Mucosa of descending colon (tissue), 3 donors: ENCODE results near the gene NRIP3. TPM values are rescaled to one million over a fixed set of nuclear protein-coding genes. Genes with fewer than 3 reads are reported as not detected.

Experiments used
- ATAC-seq: fragments of 200-7000 bp; cut with Tn5 transposase; one replicate; pipeline ENCODE4 v1.9.1; 2020; ENCODE audit warnings: mild to moderate bottlenecking, moderate library complexity
- DNase-seq, 3 donors: peaks; one replicate each; pipeline ENCODE4 v3.0.0-alpha.2; 2020
- H3K36me3 ChIP-seq: fragments of 200-600 bp; one replicate; pipeline ENCODE4 v1.8.0; 2021; ENCODE audit warnings: low read depth, mild to moderate bottlenecking
- H3K4me1 ChIP-seq: fragments of 200-600 bp; one replicate; pipeline ENCODE4 v1.8.0; 2021; ENCODE audit warnings: low read depth, mild to moderate bottlenecking
- H3K4me3 ChIP-seq: fragments of 200-600 bp; one replicate; pipeline ENCODE4 v1.8.0; 2021; ENCODE audit warnings: mild to moderate bottlenecking
- H3K9me3 ChIP-seq: fragments of 200-600 bp; one replicate; pipeline ENCODE4 v1.8.0; 2021; ENCODE audit warnings: mild to moderate bottlenecking
- intact Hi-C, 2 donors: fragments of 100-400 bp; cut with DNase I in 1 of 2; cut with micrococcal nuclease in 1 of 2; formaldehyde crosslinking; loops; one replicate each; pipeline versions ENCODE4 v1.11.0 to v1.11.1; 2022; cut with DNase I, micrococcal nuclease
- total RNA-seq, 3 donors: library from RNA; stranded (reverse); fragmentation: NEBNext Ultra II Directional in 2 of 3; extraction: Animal tissue kit (Norgen Biotek cat#: 25700) in 2 of 3; gene quantifications; one replicate each; pipeline versions ENCODE4 v1.2.1 to v1.2.4, GENCODE V29; 2021 to 2023
- TF ChIP-seq, protein P1 (sequence below): fragments of 200-600 bp; IDR thresholded peaks from one replicate; pipeline ENCODE4 v1.8.0; 2022; ENCODE audit warnings: antibody characterized with exemption, mild to moderate bottlenecking
- donor health status: DM: no; HTN: no; CAD: no; lungs with moderate emphysema.
- donor health status: DM: no; HTN: no; CAD: no.
- donor health status: DM: no; HTN: yes; CAD: no.

NRIP3 gene
- total RNA-seq, 3 donors from 2014 or later, result 0.20 to 1.6 (median 0.63) TPM

DNA sequence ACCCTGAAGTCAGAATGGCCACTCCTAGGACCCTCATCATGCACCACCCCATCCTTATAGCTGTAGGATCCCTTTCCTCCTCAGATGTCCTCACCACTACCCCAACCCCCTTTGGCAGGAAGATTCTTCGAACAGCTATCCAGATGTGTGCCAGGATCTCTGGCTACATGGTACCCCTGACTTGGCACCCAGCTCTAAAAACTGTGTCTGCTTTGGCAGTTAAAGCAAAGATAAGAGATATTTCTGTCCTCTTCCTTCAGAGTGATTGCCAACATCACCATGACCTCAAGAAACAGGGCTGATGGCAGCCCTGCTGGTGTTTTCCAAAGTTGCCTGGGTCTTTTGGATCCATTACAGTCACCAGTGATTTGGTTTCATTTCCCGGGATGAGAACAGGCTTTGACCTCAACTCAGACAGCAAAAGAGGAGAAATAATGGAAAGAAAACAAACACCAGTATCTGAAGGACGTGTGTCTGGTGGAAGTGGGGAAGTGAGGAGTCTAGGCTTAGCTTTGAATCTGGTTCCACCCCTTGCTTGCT, 4.3 kb upstream of the NRIP3 start:
- TF ChIP-seq, protein P1, sequence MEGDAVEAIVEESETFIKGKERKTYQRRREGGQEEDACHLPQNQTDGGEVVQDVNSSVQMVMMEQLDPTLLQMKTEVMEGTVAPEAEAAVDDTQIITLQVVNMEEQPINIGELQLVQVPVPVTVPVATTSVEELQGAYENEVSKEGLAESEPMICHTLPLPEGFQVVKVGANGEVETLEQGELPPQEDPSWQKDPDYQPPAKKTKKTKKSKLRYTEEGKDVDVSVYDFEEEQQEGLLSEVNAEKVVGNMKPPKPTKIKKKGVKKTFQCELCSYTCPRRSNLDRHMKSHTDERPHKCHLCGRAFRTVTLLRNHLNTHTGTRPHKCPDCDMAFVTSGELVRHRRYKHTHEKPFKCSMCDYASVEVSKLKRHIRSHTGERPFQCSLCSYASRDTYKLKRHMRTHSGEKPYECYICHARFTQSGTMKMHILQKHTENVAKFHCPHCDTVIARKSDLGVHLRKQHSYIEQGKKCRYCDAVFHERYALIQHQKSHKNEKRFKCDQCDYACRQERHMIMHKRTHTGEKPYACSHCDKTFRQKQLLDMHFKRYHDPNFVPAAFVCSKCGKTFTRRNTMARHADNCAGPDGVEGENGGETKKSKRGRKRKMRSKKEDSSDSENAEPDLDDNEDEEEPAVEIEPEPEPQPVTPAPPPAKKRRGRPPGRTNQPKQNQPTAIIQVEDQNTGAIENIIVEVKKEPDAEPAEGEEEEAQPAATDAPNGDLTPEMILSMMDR, result no peak
- peaks cover 10% of the 10 kb centered on the region for H3K4me1 ChIP-seq
- H3K36me3 ChIP-seq, result no peaks in the 10 kb centered on the region
- intact Hi-C loops, result no loop called here
- DNase-seq (no peak), ATAC-seq (no peak)
- H3K4me3 ChIP-seq, result no peak overlapping the region
- H3K9me3 ChIP-seq, result no peaks in the 10 kb centered on the region

- intact Hi-C loops, result no loop called here
- Histone ChIP-seq H3K4me3 (no peak overlapping the region), H3K36me3 (no peaks in the 10 kb centered on the region), H3K9me3 (no peaks in the 10 kb centered on the region), H3K4me1 (peaks cover 13% of the 10 kb centered on the region)
- no peak for DNase-seq
- TF ChIP-seq, protein P1, result no peak
- no peak for ATAC-seq
These were observed 1.3 kb upstream of the NRIP3 start for GRCh38 chr11:9005087-9005486.

DNA sequence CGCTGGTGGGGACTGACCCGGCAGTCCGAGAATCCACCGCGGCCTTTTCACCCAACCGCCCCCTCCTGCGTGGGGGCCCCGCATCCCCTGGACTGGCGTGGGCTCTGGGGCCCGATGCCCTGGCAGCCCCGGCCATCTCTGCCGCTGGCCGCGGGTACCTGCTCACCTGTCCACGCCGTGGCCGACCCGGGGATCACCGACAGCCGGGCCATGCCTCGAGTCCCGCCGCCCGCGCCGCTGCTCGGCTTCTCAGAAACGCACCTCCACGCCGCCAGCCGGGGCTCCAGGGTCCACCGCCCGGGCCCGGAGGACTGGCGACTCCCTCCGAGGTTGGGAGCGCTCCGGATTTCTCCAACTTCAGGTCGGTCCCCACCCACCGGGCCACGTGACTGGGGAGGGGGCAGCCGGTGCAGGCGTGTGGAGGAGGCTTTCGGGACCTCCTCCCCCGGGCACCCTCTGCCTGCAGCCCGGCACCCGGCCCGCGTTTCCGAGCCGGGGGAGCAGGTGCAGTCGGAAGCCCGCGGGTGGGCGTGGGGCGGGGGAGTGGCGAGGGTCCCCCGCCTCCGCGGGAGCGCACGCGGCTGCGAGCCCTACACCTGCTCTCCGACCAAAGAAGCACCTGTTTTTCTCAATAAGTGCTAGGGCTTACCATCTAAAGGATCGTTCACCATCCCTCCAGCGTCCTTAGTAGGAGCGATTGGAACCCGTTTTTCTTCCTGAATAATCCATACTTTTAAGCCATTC, 554 bp upstream of the NRIP3 start:
- peaks cover 13% of the 10 kb centered on the region for H3K4me1 ChIP-seq
- ATAC-seq, result peak; percentile 17
- DNase-seq, result peak in 2 of 3 donors; percentile 45 to 52

DNA sequence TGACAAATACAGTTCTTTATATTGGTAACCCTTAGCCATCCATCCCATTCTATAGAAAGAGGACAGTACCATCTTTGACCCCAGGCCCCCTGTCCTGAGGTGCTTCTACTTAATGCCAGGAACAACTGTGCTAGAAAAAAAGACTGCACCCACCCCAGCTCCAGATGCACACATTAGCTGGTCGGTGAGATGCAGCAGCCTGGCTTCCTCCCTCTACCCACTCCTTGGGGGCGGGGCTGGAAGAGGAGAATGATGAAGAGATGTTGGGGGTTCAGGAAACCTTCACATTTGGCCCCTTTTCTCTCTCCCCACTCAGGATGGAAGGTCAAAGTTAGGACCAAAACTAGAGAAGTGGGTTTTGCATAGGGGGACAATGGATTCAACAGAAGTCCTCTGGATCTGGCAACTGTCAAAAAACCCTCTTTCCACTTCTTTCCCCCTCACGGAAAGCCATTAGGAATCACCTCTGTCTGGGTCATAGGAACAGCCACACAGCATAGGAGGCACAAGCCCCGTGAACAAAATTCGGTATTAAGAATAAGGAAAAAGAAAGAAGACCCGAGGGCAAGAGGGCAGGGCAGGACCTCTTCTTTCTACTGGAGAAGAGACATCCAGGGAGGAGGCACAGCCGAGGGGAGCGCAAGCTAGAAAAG, 755 bp downstream of the NRIP3 start:
- Histone ChIP-seq H3K4me3 (no peak overlapping the region), H3K36me3 (no peaks in the 10 kb centered on the region), H3K9me3 (no peaks in the 10 kb centered on the region), H3K4me1 (peaks cover 13% of the 10 kb centered on the region)
- DNase-seq (no peak), ATAC-seq (no peak)
- intact Hi-C loops, result no loop called here
- TF ChIP-seq, protein P1, result no peak

More for the DNA sequence above, 554 bp upstream of the NRIP3 start:
- Histone ChIP-seq H3K4me3 (no peak overlapping the region), H3K36me3 (no peaks in the 10 kb centered on the region), H3K9me3 (no peaks in the 10 kb centered on the region)
- TF ChIP-seq, protein P1, result no peak
- intact Hi-C loops, result no loop called here

GRCh38 chr11:9001736-9002135, 2.1 kb downstream of the NRIP3 start:
- Histone ChIP-seq H3K4me1 (peaks cover 13% of the 10 kb centered on the region), H3K4me3 (no peak overlapping the region), H3K9me3 (no peaks in the 10 kb centered on the region), H3K36me3 (no peaks in the 10 kb centered on the region)
- ATAC-seq, result peak; percentile 60
- DNase-seq, result no peak
- intact Hi-C loops, result no loop called here
- TF ChIP-seq, protein P1, result no peak
